Panc1 (cell line): ENCODE measurements around the gene MYO16. TPM values are rescaled to one million over a fixed set of nuclear protein-coding genes. Genes with fewer than 3 reads are reported as not detected.

Experiments
- ATAC-seq: fragments of 200-7000 bp; cut with Tn5 transposase; 2 replicates; pipeline ENCODE4 v1.9.1; 2020; ENCODE audit warnings: mild to moderate bottlenecking, moderate library complexity
- BruUV-seq: library from RNA; stranded (reverse); fragments of 400-500 nt; replicated peaks from 2 replicates; lab custom pipeline; 2021; lab: Mats Ljungman, UMichigan
- CTCF ChIA-PET: fragments of 300-600 bp; sonication (Branson Sonifier 250); formaldehyde crosslinking; loops from one replicate; lab custom pipeline; 2022; ENCODE audit warnings: antibody characterized with exemption; lab: Charles Lee
- POLR2A ChIA-PET: fragments of 300-600 bp; sonication (Branson Sonifier 250); formaldehyde crosslinking; loops from one replicate; lab custom pipeline; 2022; ENCODE audit warnings: antibody characterized with exemption; lab: Charles Lee
- DNase-seq: peaks from one replicate; pipeline ENCODE4 v3.0.0-alpha.2; 2010; ENCODE audit warnings: low read depth, low spot score
- H3K27ac ChIP-seq: 2 replicates; pipeline ENCODE4 v1.5.1; 2011; ENCODE audit warnings: mild to moderate bottlenecking, low read length, inconsistent platforms
- H3K27me3 ChIP-seq: fragments of 200-500 bp; sonication (Bioruptor generic); 2 replicates; pipeline ENCODE4 v1.6.0; 2014; ENCODE audit warnings: low read length, inconsistent platforms; ENCODE audit not compliant: control insufficient read depth, insufficient read depth
- H3K36me3 ChIP-seq: fragments of 200-500 bp; sonication (Bioruptor generic); 2 replicates; pipeline ENCODE4 v1.5.1; 2014; ENCODE audit warnings: inconsistent platforms, mild to moderate bottlenecking, low read length, moderate library complexity; ENCODE audit not compliant: control insufficient read depth, insufficient read depth
- H3K4me1 ChIP-seq: 2 replicates; pipeline ENCODE4 v1.5.1; 2011; ENCODE audit warnings: inconsistent platforms, mild to moderate bottlenecking, low read length, moderate library complexity; ENCODE audit not compliant: control insufficient read depth, insufficient read depth
- H3K4me3 ChIP-seq, 2 experiments: 2 replicates each; pipeline ENCODE4 v1.5.1; 2011 to 2012; ENCODE audit warnings: low read depth in 2 of 2, low read length in 2 of 2, mild to moderate bottlenecking in 2 of 2, inconsistent platforms in 1 of 2, moderate library complexity in 1 of 2
- H3K9me3 ChIP-seq: fragments of 200-500 bp; sonication (Bioruptor generic); 2 replicates; pipeline ENCODE4 v1.5.1; 2014; ENCODE audit warnings: low read depth, mild to moderate bottlenecking, inconsistent platforms, low read length, moderate library complexity; ENCODE audit not compliant: control insufficient read depth, insufficient read depth
- CTCF ChIP-seq: fragments of 450-650 bp; IDR thresholded peaks from 2 replicates; pipeline ENCODE4 v1.5.1; 2017; ENCODE audit warnings: mild to moderate bottlenecking
- POLR2AphosphoS5 ChIP-seq: IDR thresholded peaks from 2 replicates; pipeline ENCODE4 v1.6.1; 2012; ENCODE audit warnings: mild to moderate bottlenecking, low read depth, low read length, moderate library complexity
- REST ChIP-seq, 2 experiments: IDR thresholded peaks; 2 replicates each; pipeline ENCODE4 v1.6.1; 2011 to 2012; ENCODE audit warnings: low read depth in 2 of 2, control low read depth in 1 of 2, low read length in 1 of 2, mild to moderate bottlenecking in 1 of 2, moderate library complexity in 1 of 2; ENCODE audit not compliant: insufficient read depth in 1 of 2
- SIN3A ChIP-seq: IDR thresholded peaks from 2 replicates; pipeline ENCODE4 v1.6.1; 2012; ENCODE audit warnings: low read depth, mild to moderate bottlenecking, low read length, moderate library complexity, borderline replicate concordance; ENCODE audit not compliant: insufficient read depth
- TCF7L2 ChIP-seq: IDR thresholded peaks from 2 replicates; pipeline ENCODE4 v1.6.1; 2011; ENCODE audit warnings: mild to moderate bottlenecking, low read depth, low read length, inconsistent platforms
- in situ Hi-C: cut with HindIII; loops from 2 replicates; pipeline ENCODE4 v1.10.0; 2016; ENCODE audit warnings: low sequenced_read_pairs, low pct_unique_long_range_greater_than_20kb
- intact Hi-C: fragments of 100-400 bp; cut with micrococcal nuclease; formaldehyde crosslinking; loops from one replicate; pipeline ENCODE4 v1.10.0; 2022; ENCODE audit not compliant: unreplicated experiment
- total RNA-seq: library from RNA; stranded (reverse); gene quantifications from one replicate; pipeline ENCODE4 v1.2.1, GENCODE V29; 2021; ENCODE audit not compliant: unreplicated experiment

Gene MYO16
- total RNA-seq, 1 experiment from 2014 or later: 0.08 TPM

- Histone ChIP-seq H3K36me3 (no peaks in the 10 kb centered on the region), H3K27ac (no peak overlapping the region), H3K9me3 (no peaks in the 10 kb centered on the region), H3K4me1 (no peaks in the 10 kb centered on the region), H3K4me3 (no peak overlapping the region), H3K27me3 (no peaks in the 10 kb centered on the region)
- ATAC-seq (no peak), DNase-seq (no peak)
- BruUV-seq: no TSS peak
- POLR2A ChIA-PET: no interaction called here
- intact Hi-C loops (no loop called here), in situ Hi-C loops (no loop called here)
- TF ChIP-seq POLR2AphosphoS5 (no peak), REST (IDR thresholded peaks at IDR 0.05; ENCODE audit: insufficient read depth in 1 of 2, low read depth in 2 of 2, low read length in 1 of 2) (no peak), CTCF (no peak), SIN3A (no peak), TCF7L2 (no peak)
- CTCF ChIA-PET: no interaction called here
These were observed 99.0 kb downstream of the MYO16 start for GRCh38 chr13:108728370-108728769.

- ATAC-seq: no peak
- POLR2A ChIA-PET: no interaction called here
- H3K27ac ChIP-seq: no peak overlapping the region
- no peaks in the 10 kb centered on the region for H3K27me3 ChIP-seq
- H3K4me3 ChIP-seq: no peak overlapping the region
- intact Hi-C loops: no loop called here
- CTCF ChIA-PET: no interaction called here
- TF ChIP-seq SIN3A: no peak
- in situ Hi-C loops: no loop called here
- no TSS peak for BruUV-seq
- H3K36me3 ChIP-seq: no peaks in the 10 kb centered on the region
- no peaks in the 10 kb centered on the region for H3K4me1 ChIP-seq
- no peaks in the 10 kb centered on the region for H3K9me3 ChIP-seq
- DNase-seq: no peak
These were observed 103.7 kb downstream of the MYO16 start for GRCh38 chr13:108733022-108733560.

GRCh38 chr13:108734676-108735075 is 105.3 kb downstream of the MYO16 start:
- POLR2A ChIA-PET: interaction anchor here (0.6 kb wide), 1 partner anchor 156 kb away, joined by 3 read pairs; no protein-coding TSS in a partner anchor
- Histone ChIP-seq H3K4me1 (no peaks in the 10 kb centered on the region), H3K36me3 (no peaks in the 10 kb centered on the region), H3K9me3 (no peaks in the 10 kb centered on the region), H3K27ac (no peak overlapping the region), H3K4me3 (no peak overlapping the region), H3K27me3 (no peaks in the 10 kb centered on the region)
- DNase-seq (no peak), ATAC-seq (no peak)
- no peak for TF ChIP-seq SIN3A
- TF ChIP-seq POLR2AphosphoS5: no peak
- TF ChIP-seq TCF7L2: no peak
- TF ChIP-seq CTCF: no peak
- TF ChIP-seq REST (IDR thresholded peaks at IDR 0.05; ENCODE audit: insufficient read depth in 1 of 2, low read depth in 2 of 2, low read length in 1 of 2): no peak
- CTCF ChIA-PET: no interaction called here
- in situ Hi-C loops (no loop called here), intact Hi-C loops (no loop called here)
- BruUV-seq: no TSS peak
